ENCODE data around the gene ENTHD1.

Gene ENTHD1, protein sequence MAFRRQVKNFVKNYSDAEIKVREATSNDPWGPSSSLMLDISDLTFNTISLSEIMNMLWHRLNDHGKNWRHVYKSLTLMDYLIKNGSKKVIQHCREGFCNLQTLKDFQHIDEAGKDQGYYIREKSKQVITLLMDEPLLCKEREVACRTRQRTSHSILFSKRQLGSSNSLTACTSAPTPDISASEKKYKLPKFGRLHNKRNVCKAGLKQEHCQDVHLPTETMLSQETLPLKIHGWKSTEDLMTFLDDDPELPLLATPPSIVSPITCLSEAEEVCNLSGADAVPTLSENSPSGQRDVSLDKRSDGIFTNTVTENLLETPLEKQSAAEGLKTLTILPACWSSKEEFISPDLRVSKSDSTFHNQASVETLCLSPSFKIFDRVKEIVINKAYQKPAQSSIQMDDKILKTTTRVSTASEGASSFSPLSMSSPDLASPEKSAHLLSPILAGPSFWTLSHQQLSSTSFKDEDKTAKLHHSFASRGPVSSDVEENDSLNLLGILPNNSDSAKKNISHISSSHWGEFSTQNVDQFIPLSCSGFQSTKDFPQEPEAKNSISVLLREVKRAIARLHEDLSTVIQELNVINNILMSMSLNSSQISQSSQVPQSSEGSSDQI

DNA sequence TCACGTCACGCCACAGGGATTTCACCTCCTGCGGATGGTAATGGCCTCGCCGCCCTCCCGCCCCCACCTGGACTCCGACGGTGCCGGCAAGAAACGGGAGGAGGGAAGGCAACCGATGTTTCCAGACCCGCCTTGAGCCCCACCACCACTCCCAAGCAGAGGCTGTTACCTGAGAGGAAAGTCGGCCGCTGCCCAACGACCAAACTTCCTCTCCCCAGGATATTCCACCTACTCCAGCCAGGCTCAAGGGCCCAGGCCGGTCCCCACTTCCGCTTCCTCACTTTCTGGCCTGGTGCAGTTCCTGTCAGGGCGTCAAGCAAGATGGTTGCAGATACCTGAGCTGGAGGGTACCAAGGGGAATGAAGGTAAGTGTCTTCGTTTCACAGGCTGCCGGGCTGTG, at the start of gene ENTHD1:
Gene ENTHD1, minus strand, starts transcription at position 235 of the 400 bp plus-strand sequence. CDS start 6,012 bp downstream, outside the sequence.
- DNase-seq (ENCODE audit: low spot score): no peak

DNA sequence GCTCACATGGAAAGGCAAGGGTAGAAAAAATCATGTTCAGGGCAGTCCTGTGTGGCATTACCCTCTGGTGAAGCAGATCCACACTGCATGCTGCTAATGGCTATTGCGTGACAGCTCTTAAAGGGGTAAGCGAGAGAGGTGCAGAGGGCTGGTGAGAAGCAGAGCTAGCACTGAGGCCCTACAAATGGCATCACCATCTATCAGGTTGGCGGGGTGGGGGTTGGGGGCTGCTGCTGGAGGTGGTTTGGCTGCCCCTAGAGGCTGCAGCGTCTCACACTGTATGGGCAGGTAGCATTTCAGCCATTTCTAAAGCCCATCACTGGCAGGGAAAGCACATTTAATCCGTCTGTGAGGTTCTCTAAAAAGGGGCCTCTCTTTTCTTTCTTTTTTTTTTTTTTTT, 49.8 kb upstream of the ENTHD1 start:
- DNase-seq (ENCODE audit: low spot score): no peak

DNA sequence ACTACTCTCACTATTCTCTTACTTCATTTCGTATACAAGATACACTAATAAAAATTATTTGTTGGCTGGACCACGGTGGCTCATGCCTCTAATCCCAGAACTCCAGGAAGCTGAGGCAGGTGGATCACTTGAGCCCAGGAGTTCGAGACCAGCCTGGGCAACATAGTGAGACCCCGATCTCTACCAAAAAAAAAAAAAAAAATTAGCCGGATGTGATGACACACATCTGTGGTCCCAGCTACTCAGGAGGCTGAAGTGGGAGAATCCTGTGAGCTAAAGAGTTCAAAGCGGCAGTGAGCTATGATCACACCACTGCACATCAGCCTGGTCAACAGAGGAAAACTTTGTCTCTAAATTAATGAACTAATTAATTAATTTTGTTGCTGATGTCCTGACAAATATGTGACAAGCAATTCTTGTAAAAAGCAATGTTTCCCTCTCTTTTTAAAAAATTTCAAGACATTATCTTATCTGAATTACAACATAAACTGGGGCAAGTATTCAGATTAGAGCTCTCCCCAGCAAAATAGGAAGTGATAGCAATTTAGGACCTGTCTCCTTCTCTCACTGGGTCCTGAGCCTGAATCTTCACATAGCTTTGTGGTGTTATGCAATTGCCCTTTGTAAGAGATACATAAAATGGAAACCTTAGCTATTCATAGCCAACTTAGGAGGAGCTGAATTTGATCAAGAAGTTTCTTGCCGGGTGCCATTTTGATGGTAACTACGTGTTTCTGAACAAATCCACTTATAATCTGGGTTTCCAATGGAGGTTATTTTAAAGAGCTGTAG, 49.1 kb upstream of the ENTHD1 start:
- no peak for DNase-seq (ENCODE audit: low spot score)

DNA sequence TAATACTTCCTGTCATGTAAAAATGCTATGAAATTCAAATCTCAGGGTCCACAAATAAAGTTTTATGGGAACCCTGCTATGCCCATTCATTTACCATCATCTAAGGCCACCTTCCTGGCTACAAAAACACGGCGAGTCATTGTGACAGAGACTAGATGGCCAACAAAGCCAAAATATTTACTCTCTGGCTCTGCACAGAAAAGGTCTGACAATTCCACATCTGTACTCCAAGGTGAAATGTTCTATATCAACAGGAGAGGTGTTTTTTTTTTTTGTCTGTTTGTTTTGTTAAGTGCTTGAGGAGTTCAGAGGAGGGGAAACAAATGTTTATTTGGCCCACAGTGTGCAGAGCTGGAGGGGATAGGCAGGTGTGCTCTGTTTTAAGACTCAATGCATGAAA, 48.0 kb upstream of the ENTHD1 start:
- no peak for DNase-seq (ENCODE audit: low spot score)

DNA sequence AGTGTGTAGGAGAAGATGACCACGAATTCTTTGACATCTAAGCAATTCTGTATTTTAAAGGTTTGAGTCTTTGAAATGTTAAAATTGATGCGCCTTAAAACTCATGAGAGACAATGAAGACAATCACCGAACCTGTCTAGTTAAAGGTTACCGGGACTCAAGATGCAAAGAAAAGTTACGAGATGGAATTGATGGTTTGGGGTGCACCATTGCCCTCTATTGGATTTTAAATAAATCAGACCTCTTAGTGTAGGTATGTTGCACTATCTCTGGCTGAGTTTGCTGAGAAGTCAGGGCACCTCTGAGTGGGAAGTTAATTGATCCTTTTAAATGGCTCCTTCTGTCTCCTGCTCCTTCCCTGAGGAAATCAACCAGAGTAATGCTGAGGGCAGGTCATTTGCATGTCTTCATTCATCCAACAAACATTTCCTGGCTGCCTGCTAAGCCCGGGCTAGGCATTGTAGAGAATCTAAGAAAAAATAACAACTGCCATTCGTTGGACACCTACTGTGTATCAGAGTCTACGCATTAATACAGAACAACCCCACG, 47.3 kb upstream of the ENTHD1 start:
- DNase-seq (ENCODE audit: low spot score): no peak

DNA sequence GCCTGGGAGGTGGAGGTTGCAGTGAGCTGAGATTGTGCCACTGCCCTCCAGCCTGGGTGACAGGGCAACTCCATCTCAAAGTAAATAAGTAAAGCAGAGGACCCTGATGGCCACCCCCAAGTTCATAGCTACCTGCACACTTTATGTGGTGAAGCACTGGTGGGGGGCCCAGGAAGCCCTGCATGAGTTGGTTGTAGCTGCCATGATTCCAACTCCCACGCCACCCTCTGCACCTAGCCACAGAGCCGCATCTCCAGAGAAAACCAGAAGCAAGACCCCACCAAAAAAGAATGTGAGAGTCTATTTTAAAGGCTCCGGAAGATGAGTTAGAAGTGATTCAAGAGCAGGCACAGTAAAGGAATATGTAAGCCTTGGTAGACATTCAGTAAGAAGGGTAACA, 46.3 kb upstream of the ENTHD1 start:
- no peak for DNase-seq (ENCODE audit: low spot score)

DNA sequence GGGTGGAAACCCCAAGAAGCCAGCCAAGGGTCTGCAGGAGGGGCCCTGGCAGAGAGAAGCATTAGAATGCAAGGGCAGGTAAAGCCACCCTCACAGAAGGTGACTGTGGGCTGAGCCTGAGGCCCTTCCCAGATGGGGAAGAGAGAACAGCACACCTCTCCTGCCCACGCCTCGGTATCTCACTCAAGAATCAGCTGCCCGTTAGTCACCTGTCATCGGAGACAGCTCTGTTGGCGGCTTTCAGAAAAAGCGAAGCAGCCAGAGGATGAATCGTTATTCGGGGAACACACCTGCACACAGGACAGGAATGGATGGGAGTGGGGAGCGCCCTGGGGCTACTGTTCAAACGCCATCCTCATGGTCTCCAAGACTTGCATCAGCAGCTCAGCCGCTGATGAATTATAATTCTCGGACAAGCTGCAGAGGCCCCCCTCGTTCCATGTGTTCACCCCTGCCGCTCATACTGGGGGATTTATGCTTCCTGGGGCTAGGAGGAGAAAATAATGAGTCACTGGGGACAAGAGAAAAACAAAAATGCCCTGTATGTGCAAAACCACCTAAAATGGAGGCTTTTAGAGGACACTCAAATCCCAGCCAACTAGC, 45.0 kb upstream of the ENTHD1 start:
- no peak for DNase-seq (ENCODE audit: low spot score)

DNA sequence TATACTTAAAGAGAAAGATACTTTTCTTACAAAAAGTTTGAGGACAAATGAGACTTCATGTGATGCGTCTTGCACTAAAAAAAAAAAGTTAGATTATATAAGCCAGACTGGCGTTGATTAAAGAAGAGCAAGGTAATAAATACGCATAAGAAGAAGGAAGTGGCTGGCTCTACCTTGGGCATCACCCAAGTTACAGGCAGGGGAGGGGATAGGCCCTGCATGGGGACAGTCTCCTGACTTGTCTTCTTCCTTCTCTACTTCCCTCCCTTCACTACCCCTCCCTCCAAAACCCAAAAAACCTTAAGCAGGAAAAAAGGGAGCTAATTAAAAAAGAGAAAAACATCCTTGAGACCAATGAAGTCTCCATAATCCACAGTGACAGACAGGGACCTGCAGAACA, 44.3 kb upstream of the ENTHD1 start:
- DNase-seq (ENCODE audit: low spot score): no peak

DNA sequence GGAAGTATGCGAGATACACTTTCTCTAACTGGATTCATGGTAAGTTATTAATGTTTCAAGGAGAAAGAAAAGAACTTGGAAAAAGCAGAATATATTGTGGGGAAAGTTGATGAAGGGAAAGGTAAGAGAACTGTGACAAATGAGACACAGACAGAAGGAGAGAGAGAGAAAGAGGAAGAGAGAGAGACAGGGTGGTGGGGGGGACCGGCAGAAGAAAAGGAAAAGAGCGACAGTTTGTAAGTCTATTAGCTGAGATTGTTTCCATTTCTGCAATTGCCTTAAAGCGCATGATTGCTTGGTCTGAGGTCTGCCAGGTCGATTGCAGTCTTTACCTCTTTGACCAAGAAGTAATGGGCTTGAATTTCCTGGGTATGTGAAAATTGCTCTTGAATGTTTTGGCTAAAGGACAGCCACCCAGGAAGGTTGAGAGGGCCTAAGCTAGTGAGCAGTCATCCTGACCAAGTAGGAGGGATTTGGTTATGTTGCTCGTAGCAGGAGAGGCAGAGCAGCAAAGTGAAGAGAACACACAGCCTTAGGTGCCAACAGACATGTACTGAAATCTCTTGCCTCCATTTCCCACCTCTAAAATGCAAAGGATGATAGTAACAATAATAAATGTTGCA, 43.1 kb upstream of the ENTHD1 start:
- DNase-seq (ENCODE audit: low spot score): no peak

DNA sequence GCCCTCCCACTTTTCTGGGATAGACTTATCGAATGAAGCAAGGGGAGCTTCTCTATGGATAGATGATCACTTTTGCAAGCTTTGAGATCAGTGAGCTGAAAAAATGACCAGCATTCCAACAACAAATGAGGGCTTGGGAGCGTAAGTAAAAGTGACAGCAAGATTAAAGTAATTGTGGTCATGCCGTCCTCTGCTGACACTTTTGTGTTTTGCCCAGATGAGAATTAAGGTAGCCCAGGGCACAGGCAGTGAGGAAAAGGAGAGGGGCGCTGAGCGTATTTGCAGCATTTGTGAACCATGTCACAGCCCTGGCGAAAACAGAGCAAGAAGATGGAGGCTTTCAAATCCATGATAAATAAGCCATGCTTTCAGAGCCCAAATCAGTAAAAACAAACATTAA, 42.1 kb upstream of the ENTHD1 start:
- peak; percentile 29 for DNase-seq (ENCODE audit: low spot score)

DNA sequence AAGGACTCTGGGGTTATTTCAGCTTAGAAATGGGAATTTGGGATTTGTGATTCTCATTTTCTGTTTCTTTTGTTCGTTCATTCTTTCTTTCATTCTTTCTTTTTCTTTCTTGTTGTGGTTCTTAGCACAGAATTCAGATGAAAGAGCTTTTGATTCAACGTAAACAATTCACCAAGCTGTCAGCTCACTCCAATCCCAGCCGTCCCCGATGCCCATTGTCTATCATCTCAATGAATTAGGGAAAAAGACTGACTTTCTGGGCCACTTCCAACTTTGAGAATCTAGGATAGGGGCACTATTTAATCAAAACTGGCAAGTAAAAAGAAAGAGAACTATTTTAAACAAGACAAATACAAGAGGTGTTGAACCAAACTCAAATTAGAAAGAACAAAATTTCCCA, 41.6 kb upstream of the ENTHD1 start:
- peak; percentile 66 for DNase-seq (ENCODE audit: low spot score)

DNA sequence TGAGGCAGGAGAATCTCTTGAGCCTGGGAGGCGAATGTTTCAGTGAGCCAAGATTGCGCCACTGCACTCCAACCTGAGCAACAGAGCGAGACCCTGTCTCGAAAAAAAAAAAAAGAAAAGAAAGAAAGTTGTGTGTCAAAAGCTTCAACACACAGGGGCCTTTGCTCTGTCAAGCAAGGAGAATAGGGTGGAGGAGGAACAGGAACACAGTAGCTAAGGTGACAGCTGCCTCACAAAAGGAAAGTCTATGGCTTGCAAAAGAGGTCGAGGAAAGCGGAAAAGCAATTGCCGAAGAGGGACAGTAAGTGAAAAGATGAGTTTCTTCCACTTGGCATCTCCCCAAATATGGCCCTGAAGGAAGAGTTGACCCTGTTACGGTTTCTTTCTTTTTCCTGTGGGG, 40.2 kb upstream of the ENTHD1 start:
- no peak for DNase-seq (ENCODE audit: low spot score)

DNA sequence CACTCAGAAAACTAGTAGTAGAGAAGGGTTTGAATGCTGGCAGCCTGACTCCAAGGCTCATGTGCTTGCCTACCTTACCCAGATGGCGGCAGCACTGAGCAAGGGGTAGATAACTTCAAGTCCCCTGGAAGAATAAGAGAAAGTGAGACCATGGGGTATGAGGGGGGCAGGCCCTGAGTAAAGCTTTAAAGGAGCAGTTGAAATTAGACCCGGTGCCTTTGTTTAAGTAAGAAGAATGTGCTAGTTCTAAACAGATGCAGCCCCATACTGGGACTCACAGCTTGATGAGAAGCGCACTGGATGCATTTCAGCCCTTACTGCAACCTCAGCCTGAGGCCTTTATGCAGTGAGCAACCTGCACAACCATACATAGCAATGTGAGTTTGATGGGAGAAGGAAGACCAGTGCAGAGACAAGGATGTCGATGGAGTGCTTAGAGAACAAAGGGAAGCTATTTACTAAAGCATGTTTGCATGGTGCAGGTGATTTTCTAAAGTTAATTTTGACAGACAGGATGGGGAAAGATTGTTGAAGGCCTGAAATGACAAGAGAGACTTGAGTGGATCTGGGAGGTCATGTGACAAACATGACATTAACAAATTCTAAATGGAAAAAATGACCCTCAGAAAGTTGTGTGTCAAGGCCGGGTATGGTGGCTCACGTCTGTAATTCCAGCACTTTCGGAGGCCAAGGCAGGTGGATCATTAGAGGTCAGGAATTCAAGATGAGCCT, 39.5 kb upstream of the ENTHD1 start:
- DNase-seq (ENCODE audit: low spot score): no peak

DNA sequence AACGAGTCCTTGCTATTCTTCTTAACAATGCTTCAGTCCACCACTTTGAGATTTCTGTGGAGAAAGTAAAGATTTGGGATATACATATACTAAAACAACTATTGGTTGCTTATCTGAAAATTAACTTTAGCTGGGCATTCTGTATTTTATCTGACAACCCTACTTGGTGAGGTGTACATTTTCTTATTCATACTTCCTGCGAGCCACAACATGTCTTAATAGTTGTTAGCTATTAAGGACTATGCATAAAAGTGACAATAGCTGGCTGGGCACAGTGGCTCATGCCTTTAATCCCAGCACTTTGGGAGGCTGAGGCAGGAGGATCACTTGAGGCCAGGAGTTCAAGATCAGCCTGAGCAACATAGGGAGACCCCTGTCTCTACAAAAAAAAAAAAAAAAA, 38.6 kb upstream of the ENTHD1 start:
- DNase-seq (ENCODE audit: low spot score): no peak

DNA sequence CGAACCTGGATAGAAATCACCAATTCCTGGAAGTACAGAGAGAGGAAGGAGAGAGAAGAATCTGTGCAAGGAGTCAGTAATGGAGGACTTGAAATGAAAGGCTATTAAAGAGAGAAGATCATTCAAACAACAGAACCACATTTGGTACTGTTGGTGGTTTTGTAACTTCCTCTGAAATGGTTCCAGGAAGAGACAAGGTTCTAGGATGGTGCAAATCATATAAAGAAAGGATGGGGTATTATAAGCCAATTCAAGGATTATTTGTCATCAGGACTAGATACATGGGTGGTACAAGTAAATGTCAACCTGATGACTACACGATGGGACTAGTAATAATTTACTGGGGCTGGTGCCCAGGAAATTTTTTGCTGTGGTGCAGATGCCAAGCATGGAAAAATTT, 37.7 kb upstream of the ENTHD1 start:
- no peak for DNase-seq (ENCODE audit: low spot score)

DNA sequence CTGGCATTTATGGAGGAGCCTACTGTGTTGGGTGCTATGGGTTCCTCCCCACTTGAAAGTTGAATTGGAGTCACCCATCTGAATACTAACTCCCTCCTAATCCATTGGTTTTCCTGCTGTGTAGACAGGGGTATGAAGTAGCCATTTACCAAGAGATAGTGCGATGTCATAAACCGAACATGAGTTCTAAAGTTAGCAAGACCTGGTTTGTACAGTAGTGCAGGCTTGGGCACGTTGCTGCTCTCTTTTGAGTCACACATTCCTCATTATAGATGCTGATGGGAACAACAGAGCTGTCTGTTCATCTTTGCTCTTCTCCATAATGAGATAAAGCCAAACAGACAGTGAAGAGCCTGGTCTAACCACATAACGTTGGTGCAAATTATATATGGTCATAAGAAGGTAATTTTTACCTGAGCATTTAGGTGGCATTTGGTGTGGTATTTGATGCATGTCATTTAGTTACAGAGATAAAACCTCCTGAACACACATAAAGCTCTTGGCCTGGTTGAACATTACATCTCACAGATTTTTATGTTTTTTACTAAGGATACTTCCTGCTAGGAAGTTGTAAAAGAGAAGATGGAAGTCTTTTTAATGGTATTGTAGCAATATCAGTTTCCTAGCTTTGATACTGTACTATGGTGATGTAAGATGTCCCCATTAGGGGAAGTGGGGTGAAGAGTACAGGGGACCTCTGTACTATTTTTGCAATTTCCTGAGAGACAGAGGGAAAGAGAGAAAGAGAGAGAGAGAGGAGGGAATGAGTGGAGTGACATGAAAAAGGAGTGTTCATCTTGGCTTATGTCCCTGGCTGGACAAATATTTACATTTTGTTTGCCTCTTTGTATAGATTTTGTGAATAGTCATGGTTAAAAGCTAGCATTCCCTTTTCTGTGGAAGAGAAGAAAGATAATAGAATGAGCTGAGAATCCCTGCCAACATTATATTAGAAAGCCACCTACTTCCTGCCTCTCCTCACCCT, 35.3 kb upstream of the ENTHD1 start:
- DNase-seq (ENCODE audit: low spot score): no peak

DNA sequence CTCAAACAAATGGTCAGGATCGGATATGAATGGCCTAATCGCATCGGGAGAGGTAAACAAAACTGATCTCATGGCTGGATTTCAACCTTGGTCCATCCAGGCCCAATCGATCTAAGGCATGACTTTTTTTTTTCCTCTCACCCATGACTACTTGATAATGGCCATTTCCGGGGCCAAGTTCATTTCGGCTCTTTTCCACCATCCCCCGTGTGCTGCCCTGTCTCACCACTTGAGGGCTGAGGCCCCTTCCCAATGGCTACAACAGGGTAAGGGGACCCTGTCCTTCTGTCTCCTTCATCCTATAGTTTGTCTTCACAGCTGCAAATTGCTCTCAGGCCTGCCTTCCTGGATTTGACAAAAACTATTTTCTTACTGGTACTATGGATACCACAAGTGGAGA, 34.0 kb upstream of the ENTHD1 start:
- no peak for DNase-seq (ENCODE audit: low spot score)

DNA sequence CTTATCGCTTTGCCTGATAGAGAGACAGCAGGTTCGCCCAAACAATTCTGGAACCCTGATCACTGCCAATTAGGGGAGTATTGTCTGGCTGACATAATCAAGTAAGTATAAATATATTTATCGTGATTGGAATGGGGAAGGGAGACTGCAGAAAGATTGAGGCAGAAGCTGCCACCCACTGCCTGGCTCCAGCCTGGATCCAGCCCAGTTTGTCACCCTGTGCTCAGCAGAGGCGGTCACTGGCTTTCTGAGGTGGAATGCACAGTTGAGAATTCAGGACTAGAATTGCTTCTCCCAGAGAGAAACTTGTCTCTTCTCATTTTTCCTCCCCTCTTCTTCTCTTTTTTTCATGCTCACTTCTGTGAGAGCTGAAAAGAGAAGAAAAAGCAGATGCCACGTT, 33.2 kb upstream of the ENTHD1 start:
- DNase-seq (ENCODE audit: low spot score): no peak

DNA sequence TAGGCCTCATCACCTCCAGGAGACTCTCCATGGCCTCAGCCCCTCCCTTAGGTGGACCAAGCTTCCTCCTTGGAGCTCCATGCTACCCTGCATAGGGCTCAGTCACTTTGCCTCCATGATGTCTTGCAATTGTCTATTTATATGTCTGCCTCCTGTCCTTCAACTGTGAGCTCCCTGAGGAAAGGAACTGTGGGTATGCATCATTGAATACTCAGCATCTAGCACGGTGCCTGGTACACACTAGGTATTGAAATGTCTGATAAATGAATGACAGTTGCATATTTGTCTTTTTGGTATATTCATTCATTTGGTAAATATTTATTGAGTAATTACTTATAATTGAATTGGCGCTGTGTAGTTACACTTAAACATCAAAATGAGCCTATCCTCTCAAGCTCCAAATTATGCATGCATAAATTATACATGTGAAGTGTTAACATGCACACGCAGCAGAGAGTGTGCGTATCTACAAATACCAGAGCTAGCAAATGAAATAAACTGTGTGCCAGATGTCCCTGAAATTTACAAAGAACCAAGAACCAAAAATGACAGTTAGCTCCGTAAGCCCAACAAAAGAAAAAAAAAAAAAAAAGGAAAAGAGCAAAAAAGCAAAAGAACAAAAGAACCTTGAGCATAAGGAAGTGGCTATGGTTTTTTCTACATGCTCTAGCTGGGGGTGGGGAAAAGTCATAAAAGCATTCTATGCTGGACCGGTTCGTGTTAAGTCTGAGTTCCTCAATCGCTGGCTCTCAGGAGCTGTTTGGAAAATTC, 32.5 kb upstream of the ENTHD1 start:
- DNase-seq (ENCODE audit: low spot score): no peak
